ENCODE results near the gene PRELID3B. TPM values are rescaled to one million over a fixed set of nuclear protein-coding genes. Genes with fewer than 3 reads are reported as not detected.

Gene PRELID3B
- total and polyA plus RNA-seq, 2 of the 8 experiments (the other 6 are each of a cell fraction or from before 2014, with no cell fraction given), result 8.1 to 50.5 TPM

DNA sequence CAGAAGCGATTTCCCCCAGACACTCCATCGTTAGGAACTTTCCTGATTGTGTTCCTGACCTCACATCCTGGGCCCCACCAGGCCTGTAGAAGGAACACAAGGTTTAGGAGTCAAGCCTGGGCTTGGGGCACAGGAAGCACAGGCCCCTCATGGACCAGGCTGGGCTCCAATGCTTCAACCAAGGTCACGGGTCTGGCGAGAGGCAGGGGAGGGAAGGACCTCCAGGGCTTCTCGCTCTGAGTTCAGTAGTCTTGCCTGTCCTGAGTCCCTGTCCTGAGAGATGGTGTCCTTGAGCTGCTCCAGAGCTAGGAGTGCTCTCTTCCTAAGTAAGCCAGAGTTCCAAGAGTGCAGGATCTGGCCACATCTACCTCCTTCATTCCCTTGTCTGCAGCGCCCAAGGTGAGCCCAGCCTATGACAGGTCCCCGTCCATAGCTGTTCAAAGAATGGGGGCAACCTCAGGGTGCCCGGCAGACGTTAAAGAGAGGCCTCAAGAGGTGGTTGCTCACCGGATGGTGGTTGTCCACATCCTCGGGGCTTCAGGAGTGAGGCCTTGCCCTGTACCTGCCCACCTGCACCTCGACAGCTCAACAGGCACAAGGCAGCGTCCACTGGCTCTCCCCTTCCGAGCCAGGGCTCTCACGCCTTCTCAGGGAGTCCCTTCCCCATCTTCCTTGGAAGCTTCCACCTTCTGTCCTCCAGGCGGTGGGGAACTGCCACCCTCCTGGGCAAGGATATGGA is 24.9 kb downstream of the PRELID3B start:
- WGBS, 2 experiments (ENCODE audit: extremely low coverage in 1 of 2, insufficient coverage in 1 of 2, insufficient read length in 1 of 2, insufficient replicate concordance in 2 of 2, low coverage in 1 of 2, low lambda C conversion rate in 2 of 2, missing lambda C conversion rate in 1 of 2), result 89% methylated on average over 16 of the region's 16 CpGs; no CpG with 5 or more reads in 1 of the 2 experiments
- CTCF ChIA-PET (ENCODE audit: partially characterized antibody), result interaction anchor here (0.5 to 2.6 kb wide), 8 partner anchors 9 to 368 kb away, joined by 3 to 9 read pairs (median 3); no protein-coding TSS in a partner anchor
- H4K5ac ChIP-seq (ENCODE audit: insufficient read length, low read depth, low read length), result no peak overlapping the region
- no peaks in the 10 kb centered on the region for H3K79me2 ChIP-seq (ENCODE audit: control insufficient read depth in 1 of 2, insufficient read depth in 2 of 2, low read length in 2 of 2)
- H3K18ac ChIP-seq (ENCODE audit: extremely low read depth, low read length), result no peak overlapping the region
- no peak overlapping the region for H2AFZ ChIP-seq (ENCODE audit: low read length)
- no peaks in the 10 kb centered on the region for H3K36me3 ChIP-seq (ENCODE audit: control insufficient read depth in 2 of 4, insufficient read depth in 4 of 4, low read length in 3 of 4)
- H3K79me1 ChIP-seq (ENCODE audit: low read depth, low read length), result no peaks in the 10 kb centered on the region
- no peak overlapping the region for H2BK12ac ChIP-seq (ENCODE audit: low read depth, low read length)
- no peak overlapping the region for H2BK120ac ChIP-seq (replicated peaks; ENCODE audit: low read depth, low read length)
- no peaks in the 10 kb centered on the region for H3K23me2 ChIP-seq (ENCODE audit: low read depth, low read length)
- H2BK5ac ChIP-seq (ENCODE audit: low read depth, low read length), result no peak overlapping the region
- no peak overlapping the region for H3K27ac ChIP-seq (ENCODE audit: low read depth, low read length)
- no peaks in the 10 kb centered on the region for H3K9me3 ChIP-seq (ENCODE audit: insufficient read depth in 2 of 2, low read depth in 1 of 2, low read length in 1 of 2)
- no peak overlapping the region for H3K4ac ChIP-seq (replicated peaks; ENCODE audit: insufficient read length, low read depth, low read length)
- H3K23ac ChIP-seq (ENCODE audit: insufficient read length), result no peak overlapping the region
- H4K8ac ChIP-seq (ENCODE audit: extremely low read depth, insufficient read depth, low read length), result no peak overlapping the region; the same call in 1 of the 2 replicates
- H3K4me1 ChIP-seq (replicated peaks in 1 of 4; ENCODE audit: control insufficient read depth in 3 of 4, insufficient read depth in 4 of 4, low read length in 3 of 4), result no peaks in the 10 kb centered on the region
- H3K27me3 ChIP-seq (replicated peaks in 1 of 4; ENCODE audit: control insufficient read depth in 3 of 4, extremely low read depth in 1 of 4, insufficient read depth in 3 of 4, low read length in 3 of 4), result no peaks in the 10 kb centered on the region; a peak in 3 of 7 replicates
- H3K56ac ChIP-seq (replicated peaks; ENCODE audit: insufficient read length, low read depth, low read length), result no peak overlapping the region
- no peak overlapping the region for H2BK15ac ChIP-seq (ENCODE audit: low read length)
- no peaks in the 10 kb centered on the region for H4K20me1 ChIP-seq (replicated peaks in 1 of 2; ENCODE audit: control insufficient read depth in 1 of 2, insufficient read depth in 2 of 2, low read length in 2 of 2)
- H3K14ac ChIP-seq (ENCODE audit: insufficient read length), result no peak overlapping the region
- no peak overlapping the region for H3K4me2 ChIP-seq (ENCODE audit: insufficient read depth in 1 of 2, low read depth in 2 of 2, low read length in 2 of 2)
- no peak overlapping the region for H3K9ac ChIP-seq (replicated peaks in 1 of 4; ENCODE audit: extremely low read depth in 1 of 4, low read depth in 3 of 4, low read length in 3 of 4)
- POLR2A ChIA-PET (ENCODE audit: partially characterized antibody), result interaction anchor here (1.0 to 1.7 kb wide), 2 partner anchors 14 to 36 kb away, joined by 3 to 7 read pairs; partner anchors contain the start of genes ATP5F1E and NELFCD
- H2AK5ac ChIP-seq (ENCODE audit: low read depth, low read length), result no peak overlapping the region; the same call in 1 of the 2 replicates
- no peak overlapping the region for H3K4me3 ChIP-seq (ENCODE audit: extremely low read depth in 1 of 4, insufficient read depth in 2 of 4, low read depth in 3 of 4, low read length in 4 of 4)
- no peak overlapping the region for H4K91ac ChIP-seq (replicated peaks; ENCODE audit: insufficient read length, low read length)
- H2BK20ac ChIP-seq (ENCODE audit: low read length), result no peak overlapping the region
- FAIRE-seq (no peak), DNase-seq (ENCODE audit: low read depth in 1 of 2, low spot score in 2 of 2) (peak in 1 of 2 experiments; percentile 40)
- TF ChIP-seq SIN3A (conservative IDR thresholded peaks at IDR 0.05 in 1 of 2, IDR thresholded peaks at IDR 0.05 in 1 of 2; ENCODE audit: low read depth in 1 of 2, low read length in 2 of 2) (no peak), JUN (IDR thresholded peaks at IDR 0.05; ENCODE audit: low read depth, low read length) (no peak), SRF (IDR thresholded peaks at IDR 0.05; ENCODE audit: low read depth, low read length) (no peak), SUZ12 (IDR thresholded peaks at IDR 0.05; ENCODE audit: low read length) (no peak), CEBPB (IDR thresholded peaks at IDR 0.05; ENCODE audit: low read depth, low read length) (no peak), POLR2A (IDR thresholded peaks at IDR 0.05; ENCODE audit: control extremely low read depth in 1 of 2, low read depth in 2 of 2, low read length in 2 of 2) (no peak), POLR2AphosphoS5 (IDR thresholded peaks at IDR 0.05; ENCODE audit: low read depth, low read length) (no peak), ZNF274 (IDR thresholded peaks at IDR 0.05; ENCODE audit: borderline replicate concordance, extremely low read depth, low read length) (no peak), NANOG (IDR thresholded peaks at IDR 0.05; ENCODE audit: insufficient read depth, low read depth, low read length, poor library complexity, severe bottlenecking) (no peak), YY1 (IDR thresholded peaks at IDR 0.05; ENCODE audit: low read depth, low read length) (no peak)
- TF ChIP-seq, protein P1, sequence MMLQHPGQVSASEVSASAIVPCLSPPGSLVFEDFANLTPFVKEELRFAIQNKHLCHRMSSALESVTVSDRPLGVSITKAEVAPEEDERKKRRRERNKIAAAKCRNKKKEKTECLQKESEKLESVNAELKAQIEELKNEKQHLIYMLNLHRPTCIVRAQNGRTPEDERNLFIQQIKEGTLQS (IDR thresholded peaks at IDR 0.05; ENCODE audit: insufficient read depth, low read depth, low read length), result no peak
- TF ChIP-seq, protein P2, sequence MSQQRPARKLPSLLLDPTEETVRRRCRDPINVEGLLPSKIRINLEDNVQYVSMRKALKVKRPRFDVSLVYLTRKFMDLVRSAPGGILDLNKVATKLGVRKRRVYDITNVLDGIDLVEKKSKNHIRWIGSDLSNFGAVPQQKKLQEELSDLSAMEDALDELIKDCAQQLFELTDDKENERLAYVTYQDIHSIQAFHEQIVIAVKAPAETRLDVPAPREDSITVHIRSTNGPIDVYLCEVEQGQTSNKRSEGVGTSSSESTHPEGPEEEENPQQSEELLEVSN (IDR thresholded peaks at IDR 0.05), result no peak
